GM03348 (cell line): ENCODE results near the gene TMTC2.

Experiments
- DNase-seq: peaks from one replicate; pipeline ENCODE4 v3.0.0; 2012; ENCODE audit warnings: low spot score

Gene TMTC2

GRCh38 chr12:82954064-82954463, 267.4 kb downstream of the TMTC2 start:
- no peak for DNase-seq

- DNase-seq, result no peak
These were observed 267.9 kb downstream of the TMTC2 start for GRCh38 chr12:82954572-82954971.

GRCh38 chr12:82955043-82955442, 268.3 kb downstream of the TMTC2 start:
- DNase-seq, result no peak

- DNase-seq, result no peak
These were observed 272.3 kb downstream of the TMTC2 start for GRCh38 chr12:82958966-82959365.

- no peak for DNase-seq
These were observed 273.1 kb downstream of the TMTC2 start for GRCh38 chr12:82959821-82960220.

- no peak for DNase-seq
These were observed 275.1 kb downstream of the TMTC2 start for GRCh38 chr12:82961835-82962234.

GRCh38 chr12:82963956-82964355, 277.2 kb downstream of the TMTC2 start:
- DNase-seq, result no peak

GRCh38 chr12:82964446-82964845, 277.7 kb downstream of the TMTC2 start:
- DNase-seq, result no peak

GRCh38 chr12:82966001-82966559, 279.4 kb downstream of the TMTC2 start:
- no peak for DNase-seq

GRCh38 chr12:82968631-82969367, 282.1 kb downstream of the TMTC2 start:
- no peak for DNase-seq

- DNase-seq, result no peak
These were observed 283.9 kb downstream of the TMTC2 start for GRCh38 chr12:82970614-82971013.

- DNase-seq, result no peak
These were observed 284.9 kb downstream of the TMTC2 start for GRCh38 chr12:82971584-82971983.

GRCh38 chr12:82972624-82973023, 285.9 kb downstream of the TMTC2 start:
- no peak for DNase-seq

- no peak for DNase-seq
These were observed 286.9 kb downstream of the TMTC2 start for GRCh38 chr12:82973592-82973991.

GRCh38 chr12:82981150-82981549, 294.4 kb downstream of the TMTC2 start:
- no peak for DNase-seq

- no peak for DNase-seq
These were observed 307.4 kb downstream of the TMTC2 start for GRCh38 chr12:82994117-82994516.

- no peak for DNase-seq
These were observed 309.6 kb downstream of the TMTC2 start for GRCh38 chr12:82996168-82996812.

- DNase-seq, result no peak
These were observed 311.8 kb downstream of the TMTC2 start for GRCh38 chr12:82998509-82998908.

- DNase-seq, result no peak
These were observed 316.3 kb downstream of the TMTC2 start for GRCh38 chr12:83003026-83003425.

- no peak for DNase-seq
These were observed 319.0 kb downstream of the TMTC2 start for GRCh38 chr12:83005534-83006197.

GRCh38 chr12:83008703-83009102, 322.0 kb downstream of the TMTC2 start:
- no peak for DNase-seq

GRCh38 chr12:83010169-83010804, 323.6 kb downstream of the TMTC2 start:
- no peak for DNase-seq
